Mesenchymal stem cell (in vitro differentiated cells and primary cell): ENCODE data around the gene ELOVL6.
"Not testable (repeated sequence)": the region's sequence is repeated elsewhere in the genome, so short reads cannot be mapped to it uniquely, and the experiment has no call there.

Source experiments
- DNase-seq: peaks from one replicate; pipeline ENCODE4 v3.0.0-alpha.2; 2013
- H2AFZ ChIP-seq: one replicate; pipeline ENCODE4 v1.6.1; 2013; ENCODE audit warnings: low read depth, mild to moderate bottlenecking, control low read depth, inconsistent platforms, low read length, moderate library complexity
- H2AK5ac ChIP-seq: 2 replicates; pipeline ENCODE4 v1.6.1; 2013; ENCODE audit warnings: low read length, moderate library complexity, mild to moderate bottlenecking, inconsistent platforms; ENCODE audit not compliant: severe bottlenecking
- H2BK120ac ChIP-seq: one replicate; pipeline ENCODE4 v1.6.1; 2013; ENCODE audit warnings: low read depth, mild to moderate bottlenecking, inconsistent platforms, low read length, moderate library complexity
- H2BK12ac ChIP-seq, 2 experiments: one replicate each; pipeline ENCODE4 v1.6.1; 2013; ENCODE audit warnings: inconsistent platforms in 2 of 2, low read length in 2 of 2, mild to moderate bottlenecking in 2 of 2, moderate library complexity in 2 of 2, control low read depth in 1 of 2
- H2BK15ac ChIP-seq: one replicate; pipeline ENCODE4 v1.6.1; 2013; ENCODE audit warnings: mild to moderate bottlenecking, low read depth, inconsistent platforms; ENCODE audit not compliant: poor library complexity, severe bottlenecking
- H2BK5ac ChIP-seq: 2 replicates; pipeline ENCODE4 v1.6.1; 2013; ENCODE audit warnings: low read depth, mild to moderate bottlenecking, low read length, control low read depth, inconsistent platforms; ENCODE audit not compliant: poor library complexity, severe bottlenecking
- H3K14ac ChIP-seq, 2 experiments: one replicate each; pipeline ENCODE4 v1.6.1; 2013; ENCODE audit warnings: inconsistent platforms in 2 of 2, low read length in 2 of 2, control low read depth in 1 of 2, mild to moderate bottlenecking in 1 of 2, moderate library complexity in 1 of 2
- H3K18ac ChIP-seq, 2 experiments: one replicate each; pipeline ENCODE4 v1.6.1; 2013; ENCODE audit warnings: inconsistent platforms in 2 of 2, low read length in 2 of 2, control low read depth in 1 of 2, low read depth in 1 of 2, mild to moderate bottlenecking in 1 of 2
- H3K23ac ChIP-seq, 2 experiments: one replicate each; pipeline ENCODE4 v1.6.1; 2013; ENCODE audit warnings: inconsistent platforms in 2 of 2, low read length in 2 of 2, mild to moderate bottlenecking in 2 of 2, moderate library complexity in 2 of 2, control low read depth in 1 of 2
- H3K27ac ChIP-seq: 2 replicates; pipeline ENCODE4 v1.5.1; 2013; ENCODE audit warnings: mild to moderate bottlenecking, moderate library complexity, low read length, control low read depth, inconsistent platforms; ENCODE audit not compliant: poor library complexity, severe bottlenecking
- H3K27me3 ChIP-seq, 2 experiments: 2 replicates each; pipeline versions ENCODE4 v1.6.1 to v1.7.0; 2013; ENCODE audit warnings: low read length in 2 of 2, mild to moderate bottlenecking in 2 of 2, moderate library complexity in 2 of 2, control low read depth in 1 of 2, inconsistent platforms in 1 of 2; ENCODE audit not compliant: control insufficient read depth in 1 of 2, insufficient read depth in 1 of 2
- H3K36me3 ChIP-seq, 2 experiments: 2 replicates each; pipeline versions ENCODE4 v1.6.1 to v1.7.0; 2013; ENCODE audit warnings: low read length in 2 of 2, control low read depth in 1 of 2, inconsistent platforms in 1 of 2, low read depth in 1 of 2, mild to moderate bottlenecking in 1 of 2; ENCODE audit not compliant: insufficient read depth in 2 of 2, control insufficient read depth in 1 of 2
- H3K4ac ChIP-seq, 2 experiments: one replicate each; pipeline ENCODE4 v1.6.1; 2013; ENCODE audit warnings: inconsistent platforms in 2 of 2, low read length in 2 of 2, mild to moderate bottlenecking in 2 of 2, moderate library complexity in 2 of 2, control low read depth in 1 of 2, low read depth in 1 of 2
- H3K4me1 ChIP-seq: 2 replicates; pipeline ENCODE4 v1.6.1; 2013; ENCODE audit warnings: low read depth, low read length, control low read depth; ENCODE audit not compliant: control insufficient read depth, insufficient read depth
- H3K4me2 ChIP-seq: 2 replicates; pipeline ENCODE4 v1.6.1; 2013; ENCODE audit warnings: low read length, mild to moderate bottlenecking, inconsistent platforms; ENCODE audit not compliant: poor library complexity, severe bottlenecking
- H3K4me3 ChIP-seq, 2 experiments: 2 replicates each; pipeline versions ENCODE4 v1.5.1 to v1.7.0; 2013; ENCODE audit warnings: low read length in 2 of 2, mild to moderate bottlenecking in 2 of 2, control low read depth in 1 of 2, low read depth in 1 of 2; ENCODE audit not compliant: insufficient read depth in 1 of 2
- H3K79me1 ChIP-seq: replicated peaks from 2 replicates; pipeline ENCODE4 v1.6.1; 2013; ENCODE audit warnings: mild to moderate bottlenecking, control low read depth, low read length, inconsistent platforms; ENCODE audit not compliant: poor library complexity, severe bottlenecking
- H3K9ac ChIP-seq: 2 replicates; pipeline ENCODE4 v1.7.0; 2013; ENCODE audit warnings: mild to moderate bottlenecking, low read length, moderate library complexity
- H3K9me3 ChIP-seq: 2 replicates; pipeline ENCODE4 v1.7.0; 2013; ENCODE audit warnings: mild to moderate bottlenecking, low read length; ENCODE audit not compliant: control insufficient read depth
- H4K8ac ChIP-seq: one replicate; pipeline ENCODE4 v1.6.1; 2013; ENCODE audit warnings: inconsistent platforms, mild to moderate bottlenecking, low read length, moderate library complexity
- H4K91ac ChIP-seq: one replicate; pipeline ENCODE4 v1.6.1; 2013; ENCODE audit warnings: mild to moderate bottlenecking, low read length, inconsistent platforms
- whole genome bisulfite sequencing: methylation state at CpG from one replicate; pipeline ENCODE4 v1.1.7; 2013; ENCODE audit warnings: mixed read lengths; 5-methylcytosine and 5-hydroxymethylcytosine counted together

ELOVL6 gene

GRCh38 chr4:110236324-110236723 lies 37.9 kb upstream of the ELOVL6 start:
- Histone ChIP-seq H3K4me2 (no peak overlapping the region), H2AK5ac (no peak overlapping the region), H4K91ac (no peak overlapping the region), H3K79me1 (no peaks in the 10 kb centered on the region), H3K4ac (no peak overlapping the region), H2BK12ac (no peak overlapping the region), H2BK120ac (no peak overlapping the region), H3K27ac (no peak overlapping the region), H2BK15ac (no peak overlapping the region), H3K4me1 (no peaks in the 10 kb centered on the region), H3K4me3 (no peak overlapping the region), H4K8ac (no peak overlapping the region), H2AFZ (no peak overlapping the region), H3K18ac (no peak overlapping the region), H3K23ac (no peak overlapping the region), H3K36me3 (no peaks in the 10 kb centered on the region), H3K27me3 (no peaks in the 10 kb centered on the region), H3K9me3 (no peaks in the 10 kb centered on the region), H3K14ac (no peak overlapping the region), H3K9ac (no peak overlapping the region), H2BK5ac (no peak overlapping the region)
- 100% methylated on average over 1 of the region's 1 CpG for WGBS
- no peak for DNase-seq

- not testable (repeated sequence) for H4K91ac ChIP-seq, H3K27me3 ChIP-seq, H3K4me1 ChIP-seq, H3K79me1 ChIP-seq, H2BK15ac ChIP-seq, H3K18ac ChIP-seq, H2BK120ac ChIP-seq, H2AK5ac ChIP-seq, H3K9me3 ChIP-seq, H3K23ac ChIP-seq, H2AFZ ChIP-seq, H3K4ac ChIP-seq, H3K9ac ChIP-seq, H4K8ac ChIP-seq, H2BK5ac ChIP-seq, H3K4me3 ChIP-seq, H3K4me2 ChIP-seq, H3K36me3 ChIP-seq, H2BK12ac ChIP-seq, DNase-seq, H3K27ac ChIP-seq
- 87% methylated on average over 11 of the region's 11 CpGs for WGBS
- H3K14ac ChIP-seq: peak overlapping the region in 1 of 2 experiments; percentile 87
Measured at GRCh38 chr4:110233581-110233980, 35.2 kb upstream of the ELOVL6 start.

GRCh38 chr4:110231869-110232268 lies 33.5 kb upstream of the ELOVL6 start:
- Histone ChIP-seq H3K4me1 (no peaks in the 10 kb centered on the region), H3K9ac (no peak overlapping the region), H2BK12ac (no peak overlapping the region), H2AK5ac (no peak overlapping the region), H3K27me3 (no peaks in the 10 kb centered on the region), H3K36me3 (no peaks in the 10 kb centered on the region), H3K23ac (no peak overlapping the region), H3K4me2 (no peak overlapping the region), H2BK15ac (no peak overlapping the region), H3K4ac (no peak overlapping the region), H4K8ac (no peak overlapping the region), H2BK120ac (no peak overlapping the region), H3K18ac (no peak overlapping the region), H2BK5ac (no peak overlapping the region), H4K91ac (no peak overlapping the region), H3K4me3 (no peak overlapping the region), H3K9me3 (no peaks in the 10 kb centered on the region), H3K14ac (no peak overlapping the region), H2AFZ (no peak overlapping the region), H3K79me1 (no peaks in the 10 kb centered on the region), H3K27ac (no peak overlapping the region)
- DNase-seq: no peak
- WGBS: 93% methylated on average over 2 of the region's 4 CpGs

GRCh38 chr4:110229266-110229665 lies 30.9 kb upstream of the ELOVL6 start:
- Histone ChIP-seq H2AK5ac (no peak overlapping the region), H3K79me1 (no peaks in the 10 kb centered on the region), H3K9ac (no peak overlapping the region), H2BK12ac (no peak overlapping the region), H2BK15ac (no peak overlapping the region), H3K36me3 (no peaks in the 10 kb centered on the region), H4K8ac (no peak overlapping the region), H3K4ac (no peak overlapping the region), H3K4me2 (no peak overlapping the region), H4K91ac (no peak overlapping the region), H3K23ac (no peak overlapping the region), H3K27me3 (no peaks in the 10 kb centered on the region), H3K4me1 (no peaks in the 10 kb centered on the region), H3K14ac (no peak overlapping the region), H2BK120ac (no peak overlapping the region), H3K27ac (no peak overlapping the region), H3K18ac (no peak overlapping the region), H3K9me3 (no peaks in the 10 kb centered on the region), H2BK5ac (no peak overlapping the region), H3K4me3 (no peak overlapping the region), H2AFZ (no peak overlapping the region)
- no peak for DNase-seq
- WGBS: no CpG with 5 or more reads among the region's 2 CpGs
